ENCODE results near the gene DQX1.
A peak's percentile ranks its signal among the peaks of the same experiment; 100 is the strongest.

DQX1 gene

GRCh38 chr2:74489906-74490305, 36.1 kb downstream of the DQX1 start:
- H3K27ac ChIP-seq: no peak overlapping the region
- TF ChIP-seq CTCF (conservative IDR thresholded peaks at IDR 0.05): no peak

- TF ChIP-seq CTCF (conservative IDR thresholded peaks at IDR 0.05): no peak
- H3K27ac ChIP-seq: no peak overlapping the region
Observed at GRCh38 chr2:74488643-74489481, 37.2 kb downstream of the DQX1 start.

GRCh38 chr2:74486141-74486540, 39.9 kb downstream of the DQX1 start:
- no peak for TF ChIP-seq CTCF (conservative IDR thresholded peaks at IDR 0.05)
- H3K27ac ChIP-seq: no peak overlapping the region

GRCh38 chr2:74483675-74484164, 42.3 kb downstream of the DQX1 start:
- peak overlapping the region; percentile 86 for H3K27ac ChIP-seq

DNA sequence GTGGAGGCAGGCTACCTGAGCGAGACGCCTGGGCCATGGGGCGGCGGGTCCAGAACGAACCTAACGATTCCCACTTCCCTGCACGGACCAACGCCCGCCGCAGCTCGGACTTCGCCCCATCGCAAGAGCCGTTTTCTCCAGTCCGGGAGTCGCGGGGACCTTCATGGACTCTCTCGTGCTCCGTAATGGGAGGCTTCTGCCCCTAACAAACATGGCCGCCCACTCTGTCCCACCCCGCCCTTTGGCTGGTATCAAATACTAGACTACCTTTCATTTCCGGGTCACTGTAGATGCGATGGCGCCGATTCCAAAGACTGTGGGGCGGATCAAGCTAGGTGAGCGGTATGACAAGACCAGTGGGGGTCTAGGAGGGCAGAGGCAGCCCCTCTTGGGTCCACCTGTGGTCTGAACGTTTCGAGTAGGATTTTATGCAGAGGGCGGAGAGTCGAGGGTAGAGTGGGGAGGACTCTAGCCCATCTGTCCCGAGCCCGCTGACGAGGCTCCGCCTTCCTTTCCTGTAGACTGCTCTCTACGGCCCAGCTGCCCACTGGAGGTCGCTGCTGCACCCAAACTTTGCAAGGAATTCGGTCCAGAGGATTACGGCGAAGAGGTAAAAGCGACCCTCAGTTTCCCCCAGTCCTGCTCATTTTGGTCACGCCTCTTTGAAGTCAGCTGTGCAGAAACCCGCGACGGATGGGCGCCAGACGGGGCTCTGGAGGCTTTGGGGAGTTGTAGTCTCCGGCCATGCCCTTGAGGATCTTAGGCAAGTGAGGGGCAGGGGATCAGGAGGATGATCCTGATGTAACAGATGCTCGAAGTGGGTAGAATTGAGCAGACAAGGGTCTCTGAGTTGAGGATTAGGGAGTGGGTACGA, 43.0 kb downstream of the DQX1 start, which contains the start of the genes CCDC142 and TTC31:
Gene CCDC142 (minus strand): TSS at position 198 of the 874 bp plus-strand sequence. CDS start 161 bp downstream, at position 37.
Gene TTC31 (plus strand): TSS at position 281 of the 874 bp plus-strand sequence. CDS start 15 bp downstream, at position 296.
- TF ChIP-seq CTCF (conservative IDR thresholded peaks at IDR 0.05): peak; percentile 91
- peak within 1 kb of the TSS; percentile 86 for H3K27ac ChIP-seq

- H3K27ac ChIP-seq: peak overlapping the region; percentile 86
- TF ChIP-seq CTCF (conservative IDR thresholded peaks at IDR 0.05): no peak
Observed at GRCh38 chr2:74481961-74482800, 43.9 kb downstream of the DQX1 start.

- no peak for TF ChIP-seq CTCF (conservative IDR thresholded peaks at IDR 0.05)
- H3K27ac ChIP-seq: peak overlapping the region; percentile 86
Observed at GRCh38 chr2:74481431-74481830, 44.6 kb downstream of the DQX1 start.
